Measurements from ENCODE around the gene TAF10. TPM values are rescaled to one million over a fixed set of nuclear protein-coding genes. Genes with fewer than 3 reads are reported as not detected.

The TAF10 gene
- total RNA-seq, 1 donor from 2014 or later = 205 TPM

DNA sequence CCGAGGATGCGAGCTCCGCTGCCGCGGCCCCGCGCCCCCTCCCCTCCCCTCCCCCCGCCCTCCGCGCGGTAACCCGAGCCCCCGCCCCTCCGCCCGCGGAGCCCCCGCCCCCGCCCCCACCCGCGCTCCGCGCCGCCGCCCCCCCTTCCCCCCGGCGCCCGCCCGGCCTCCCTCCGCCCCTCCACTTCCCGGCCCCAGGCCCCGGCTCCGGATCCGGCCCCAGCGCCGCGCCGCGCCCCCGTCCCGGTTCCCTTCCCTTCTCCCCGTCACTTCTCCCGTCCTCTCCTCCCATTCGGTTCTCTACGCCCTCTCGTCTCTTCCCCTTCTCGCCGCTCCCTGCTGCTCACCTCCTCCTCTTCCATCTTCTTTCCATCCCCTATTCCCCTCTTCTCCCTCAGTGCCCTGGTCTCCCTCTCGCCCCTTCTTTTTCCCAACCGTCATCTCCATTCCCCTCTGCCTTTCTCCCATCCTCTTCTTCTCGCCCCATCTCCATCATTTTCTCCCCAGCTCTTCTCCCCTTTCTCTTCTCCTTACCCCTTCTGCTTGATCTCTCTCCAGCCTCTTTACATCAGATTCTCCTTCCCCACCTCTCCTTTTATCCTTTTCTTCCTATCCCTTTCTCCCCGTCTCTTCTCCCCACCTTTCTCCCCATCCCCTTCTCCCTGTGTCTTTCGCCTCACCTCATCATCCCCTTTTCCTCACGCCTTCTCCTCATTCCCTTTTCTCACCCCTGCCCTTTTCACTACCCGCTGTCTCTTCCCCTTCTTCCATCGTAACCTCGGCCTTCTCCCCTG is 44.0 kb upstream of the TAF10 start, which contains the start of gene DCHS1:
Gene DCHS1 (minus strand): TSS at position 20 of the 794 bp plus-strand sequence. CDS start 14,196 bp downstream, outside the sequence.
- TF ChIP-seq, protein P1, sequence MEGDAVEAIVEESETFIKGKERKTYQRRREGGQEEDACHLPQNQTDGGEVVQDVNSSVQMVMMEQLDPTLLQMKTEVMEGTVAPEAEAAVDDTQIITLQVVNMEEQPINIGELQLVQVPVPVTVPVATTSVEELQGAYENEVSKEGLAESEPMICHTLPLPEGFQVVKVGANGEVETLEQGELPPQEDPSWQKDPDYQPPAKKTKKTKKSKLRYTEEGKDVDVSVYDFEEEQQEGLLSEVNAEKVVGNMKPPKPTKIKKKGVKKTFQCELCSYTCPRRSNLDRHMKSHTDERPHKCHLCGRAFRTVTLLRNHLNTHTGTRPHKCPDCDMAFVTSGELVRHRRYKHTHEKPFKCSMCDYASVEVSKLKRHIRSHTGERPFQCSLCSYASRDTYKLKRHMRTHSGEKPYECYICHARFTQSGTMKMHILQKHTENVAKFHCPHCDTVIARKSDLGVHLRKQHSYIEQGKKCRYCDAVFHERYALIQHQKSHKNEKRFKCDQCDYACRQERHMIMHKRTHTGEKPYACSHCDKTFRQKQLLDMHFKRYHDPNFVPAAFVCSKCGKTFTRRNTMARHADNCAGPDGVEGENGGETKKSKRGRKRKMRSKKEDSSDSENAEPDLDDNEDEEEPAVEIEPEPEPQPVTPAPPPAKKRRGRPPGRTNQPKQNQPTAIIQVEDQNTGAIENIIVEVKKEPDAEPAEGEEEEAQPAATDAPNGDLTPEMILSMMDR (conservative IDR thresholded peaks at IDR 0.05; ENCODE audit: low read depth, low read length) = no peak
- DNase-seq (ENCODE audit: low read depth) = no peak
- H3K4me3 ChIP-seq (ENCODE audit: low read depth, low read length) = no peak within 1 kb of the TSS

DNA sequence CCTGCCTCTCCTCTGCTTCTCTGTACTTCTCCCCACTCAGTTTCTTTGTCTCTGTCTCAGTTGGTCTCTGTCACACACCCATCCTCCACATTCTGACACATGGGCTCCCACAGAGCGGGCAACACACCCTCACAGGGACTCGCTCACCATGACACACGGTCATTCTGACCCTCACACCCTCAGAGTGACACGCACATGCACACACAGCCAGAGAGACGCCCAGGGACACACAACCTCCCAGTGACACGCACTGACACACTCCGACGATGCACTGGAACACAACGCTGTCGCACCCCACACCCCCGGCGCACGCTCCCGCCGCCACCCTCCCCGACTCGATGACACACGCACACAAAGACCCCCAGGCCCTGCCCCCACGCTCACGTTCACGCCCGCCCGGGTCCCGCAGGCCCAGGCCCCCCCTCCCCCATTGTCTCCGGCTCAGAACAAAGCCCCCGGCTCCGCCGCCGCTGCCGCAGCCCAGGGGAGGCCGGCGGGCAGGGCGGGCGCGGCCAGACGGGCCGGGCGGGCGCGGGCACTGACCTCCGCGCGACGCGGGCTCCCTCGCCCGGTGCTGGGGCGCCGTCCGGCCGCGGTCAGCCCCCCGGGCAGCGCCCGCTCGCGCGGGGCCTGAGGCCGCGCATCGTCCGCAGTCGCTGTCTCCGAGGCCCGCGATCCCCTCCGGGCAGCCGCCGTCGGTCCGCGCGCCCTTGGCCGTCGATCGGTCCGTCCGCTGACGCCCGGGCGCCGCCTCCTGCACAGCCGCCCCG is 43.2 kb upstream of the TAF10 start:
- DNase-seq (ENCODE audit: low read depth) = no peak
- no peak overlapping the region for H3K4me3 ChIP-seq (ENCODE audit: low read depth, low read length)
- TF ChIP-seq, protein P1 (conservative IDR thresholded peaks at IDR 0.05; ENCODE audit: low read depth, low read length) = no peak

DNA sequence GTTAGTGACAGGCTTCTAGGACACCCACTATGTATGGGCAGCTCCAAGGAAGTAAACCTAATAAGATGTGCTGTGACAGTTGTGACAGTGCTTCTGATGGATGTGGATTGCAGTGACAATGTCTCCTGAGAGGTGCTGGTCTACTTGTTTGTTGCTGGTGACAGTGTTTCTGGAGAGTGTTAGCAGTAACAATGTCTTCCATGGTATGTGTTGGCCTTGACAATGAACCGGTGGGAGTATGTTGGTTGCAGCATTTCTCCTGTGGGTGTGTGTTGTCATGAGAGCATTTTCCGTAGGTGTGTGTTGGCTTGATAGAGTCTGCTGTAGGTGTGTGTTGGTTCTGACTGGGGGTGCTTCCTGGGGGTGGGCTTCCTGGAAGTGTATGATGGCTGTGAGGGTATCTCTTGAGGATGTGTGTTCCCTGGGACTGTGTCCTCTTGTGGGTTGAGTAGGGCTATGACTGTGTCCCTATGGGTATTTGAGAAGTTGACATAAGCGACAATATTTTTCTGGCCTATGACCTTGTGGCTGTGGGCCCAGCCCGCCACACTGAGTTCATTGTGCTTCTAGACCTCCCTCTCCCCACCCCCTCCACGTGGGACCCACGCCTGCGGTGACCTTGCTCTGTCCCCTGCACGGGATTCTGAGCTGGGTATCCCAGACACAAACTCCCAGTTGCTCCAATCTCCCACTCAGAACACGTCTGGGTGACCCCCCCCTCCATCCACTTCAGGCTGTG is 42.4 kb upstream of the TAF10 start:
- no peak overlapping the region for H3K4me3 ChIP-seq (ENCODE audit: low read depth, low read length)
- TF ChIP-seq, protein P1 (conservative IDR thresholded peaks at IDR 0.05; ENCODE audit: low read depth, low read length) = no peak
- DNase-seq (ENCODE audit: low read depth) = no peak

DNA sequence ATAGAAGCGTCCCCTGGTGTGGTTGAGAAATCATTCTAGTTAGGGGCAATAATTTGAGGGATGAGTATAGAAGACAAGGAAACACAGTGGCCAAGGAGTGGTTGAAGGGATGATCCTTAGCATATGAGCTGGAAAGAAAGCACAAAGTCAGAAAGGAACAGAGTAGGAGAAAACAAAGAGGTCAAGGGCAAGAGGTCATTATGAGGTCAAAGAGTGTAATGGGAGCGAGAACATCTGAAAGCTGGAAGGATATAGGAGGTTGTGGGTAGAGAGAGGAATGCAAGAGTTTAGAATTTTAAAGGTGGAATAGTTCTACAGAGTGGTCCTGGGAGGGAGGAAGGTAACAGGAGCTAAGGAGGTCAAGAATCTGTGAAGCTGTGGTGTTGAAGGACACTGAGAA is 41.6 kb upstream of the TAF10 start:
- TF ChIP-seq, protein P1 (conservative IDR thresholded peaks at IDR 0.05; ENCODE audit: low read depth, low read length) = no peak
- no peak overlapping the region for H3K4me3 ChIP-seq (ENCODE audit: low read depth, low read length)
- DNase-seq (ENCODE audit: low read depth) = no peak

DNA sequence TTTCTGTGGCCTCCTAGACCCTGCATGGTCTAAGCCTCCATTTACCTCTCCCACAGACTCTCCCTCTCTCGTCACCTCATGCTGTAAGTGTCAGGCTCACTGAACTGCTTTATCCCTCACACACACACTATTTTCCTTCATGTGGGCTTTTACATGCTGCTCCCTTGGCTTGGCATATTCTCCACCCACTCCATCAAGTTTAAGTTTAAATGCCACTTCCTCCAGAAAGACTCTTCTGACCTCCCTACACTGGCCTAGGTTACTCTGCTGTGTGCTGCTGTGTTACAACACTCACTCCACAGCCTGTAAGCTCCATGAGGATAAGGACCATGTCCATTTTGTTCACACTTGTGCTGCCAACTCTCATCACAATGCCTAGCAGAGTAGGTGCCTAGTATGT is 41.1 kb upstream of the TAF10 start:
- TF ChIP-seq, protein P1 (conservative IDR thresholded peaks at IDR 0.05; ENCODE audit: low read depth, low read length) = no peak
- no peak overlapping the region for H3K4me3 ChIP-seq (ENCODE audit: low read depth, low read length)
- DNase-seq (ENCODE audit: low read depth) = no peak

DNA sequence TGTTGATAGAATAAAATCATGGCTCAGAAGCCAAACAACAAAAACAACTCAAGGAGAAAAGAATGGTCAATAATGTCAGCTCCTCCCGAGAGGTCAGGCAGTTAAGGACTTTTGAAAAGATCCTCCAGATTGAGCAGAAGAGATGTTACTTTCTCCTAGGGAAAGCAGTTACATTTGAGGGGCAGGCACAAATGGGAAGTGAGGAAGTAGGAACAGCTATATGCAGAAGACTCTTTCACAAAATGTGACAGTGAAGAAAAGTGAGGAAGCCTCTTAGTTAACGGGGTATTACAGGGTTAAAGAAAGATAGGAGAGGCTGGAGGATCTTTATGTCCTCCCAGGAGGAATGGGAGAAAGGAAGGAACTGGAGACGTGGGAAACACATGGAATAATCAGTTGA is 40.2 kb upstream of the TAF10 start:
- no peak overlapping the region for H3K4me3 ChIP-seq (ENCODE audit: low read depth, low read length)
- TF ChIP-seq, protein P1 (conservative IDR thresholded peaks at IDR 0.05; ENCODE audit: low read depth, low read length) = no peak
- DNase-seq (ENCODE audit: low read depth) = no peak

Measured in epithelial cell of proximal tubule (primary cell).